Heart right ventricle (tissue), 16 donors: Measurements from ENCODE around the gene REG1B. TPM values are rescaled to one million over a fixed set of nuclear protein-coding genes. Genes with fewer than 3 reads are reported as not detected.

Experiments used
- ATAC-seq, 8 donors: fragments of 200-7000 bp; cut with Tn5 transposase; one replicate each; pipeline ENCODE4 v1.9.1; 2020; ENCODE audit warnings: mild to moderate bottlenecking in 8 of 8, moderate library complexity in 8 of 8, moderate number of reproducible peaks in 1 of 8
- DNase-seq, 2 donors: peaks; one replicate each; pipeline ENCODE4 v3.0.0-alpha.2; 2020
- H3K27ac ChIP-seq, 10 donors: fragments of 200-600 bp; sonication (generic) in 2 of 10; one replicate each; pipeline versions ENCODE4 v1.5.0 to v1.8.0; 2020 to 2022; ENCODE audit warnings: mild to moderate bottlenecking in 3 of 10
- H3K27me3 ChIP-seq, 7 donors: fragments of 200-600 bp; one replicate each; pipeline ENCODE4 v1.8.0; 2021 to 2022; ENCODE audit warnings: mild to moderate bottlenecking in 2 of 7
- H3K36me3 ChIP-seq, 9 donors: fragments of 200-600 bp; sonication (generic) in 1 of 9; one replicate each; pipeline versions ENCODE4 v1.5.0 to v1.8.0; 2020 to 2022; ENCODE audit warnings: mild to moderate bottlenecking in 2 of 9
- H3K4me1 ChIP-seq, 9 donors: fragments of 200-600 bp; sonication (generic) in 1 of 9; one replicate each; pipeline versions ENCODE4 v1.5.0 to v1.8.0; 2020 to 2022; ENCODE audit warnings: mild to moderate bottlenecking in 4 of 9
- H3K4me3 ChIP-seq, 10 donors: fragments of 200-600 bp; sonication (generic) in 2 of 10; one replicate each; pipeline versions ENCODE4 v1.5.0 to v1.8.0; 2020 to 2022; ENCODE audit warnings: mild to moderate bottlenecking in 7 of 10, moderate library complexity in 2 of 10
- H3K9me3 ChIP-seq, 11 donors: fragments of 200-600 bp in 10 of 11; sonication (generic) in 2 of 11; one replicate each; pipeline versions ENCODE4 v1.5.0 to v1.8.0; 2013 to 2022; ENCODE audit warnings: mild to moderate bottlenecking in 2 of 11, control low read depth in 1 of 11, moderate library complexity in 1 of 11
- WGBS, 2 donors: extraction: QIAGEN DNeasy Blood & Tissue Kit; methylation state at CpG; one replicate each; pipeline ENCODE4 v1.1.7; 2013; ENCODE audit warnings: inconsistent platforms in 1 of 2; 5-methylcytosine and 5-hydroxymethylcytosine counted together
- intact Hi-C, 10 donors: fragments of 100-400 bp; cut with DNase I; formaldehyde crosslinking; loops; one replicate each; pipeline versions ENCODE4 v1.11.1 to v1.14.2; 2022
- polyA plus RNA-seq, 2 donors: library from polyadenylated mRNA; stranded (reverse); fragments of 200-250 nt; gene quantifications; one replicate each; pipeline ENCODE4 v1.2.3, GENCODE V29; 2013
- total RNA-seq, 10 donors: library from RNA; stranded (reverse); fragmentation: NEBNext Ultra II Directional in 3 of 10; extraction: Animal tissue kit (Norgen Biotek cat#: 25700) in 3 of 10; gene quantifications; one replicate each; pipeline versions ENCODE4 v1.2.1 to v1.2.4, GENCODE V29; 2021 to 2023
- TF ChIP-seq, protein P1 (sequence below), 9 donors: fragments of 200-600 bp; sonication (generic) in 2 of 9; IDR thresholded peaks; one replicate each; pipeline versions ENCODE4 v1.5.0 to v1.8.0; 2021 to 2022; ENCODE audit warnings: antibody characterized with exemption in 9 of 9, mild to moderate bottlenecking in 5 of 9, moderate library complexity in 1 of 9
- donor health status: Arrhythmogenic right ventricular cardiomyopathy.
- donor health status: ischemic (EF 13 %, LVEDD 7.1; RV severe dilation, severe dysfunction).
- donor health status: healthy with polysubstance abuse.
- donor health status: DM: no; HTN: yes; CAD: no.
- donor health status: DM: no; HTN: no; CAD: no.
- donor health status: ischemic (EF 25% LVEDD 6.9; RV normal size, moderate dysfunction).
- donor health status: ischemic (EF 25% LVEDD 5.7; RV mildly dilated, moderate dysfunction).
- donor health status: healthy.
- donor health status: DM: yes; HTN: yes; CAD: no.
- donor health status: Ischemic cardiomyopathy.
- donor health status: ischemic (EF 35%, LVEDD 5.7; RV mildly dilated, moderate dysfunction).
- donor health status: nonischemic (EF 11% LVEDD 7.7; RV severe dilation, severe dysfunction).
- donor health status: DM: yes; HTN: yes; CAD: no.
- donor health status: PGD.
- donor health status: ischemic (EF 29% LVEDD 5.4; RV normal size, mild dysfunction).
- donor health status: nonischemic (EF 23%, LVEDD 6.1; RV moderate dilation, normal function).

The REG1B gene
- total and polyA plus RNA-seq, 12 donors = 0.23 to 0.49 (median 0.44) TPM; not detected in 8

DNA sequence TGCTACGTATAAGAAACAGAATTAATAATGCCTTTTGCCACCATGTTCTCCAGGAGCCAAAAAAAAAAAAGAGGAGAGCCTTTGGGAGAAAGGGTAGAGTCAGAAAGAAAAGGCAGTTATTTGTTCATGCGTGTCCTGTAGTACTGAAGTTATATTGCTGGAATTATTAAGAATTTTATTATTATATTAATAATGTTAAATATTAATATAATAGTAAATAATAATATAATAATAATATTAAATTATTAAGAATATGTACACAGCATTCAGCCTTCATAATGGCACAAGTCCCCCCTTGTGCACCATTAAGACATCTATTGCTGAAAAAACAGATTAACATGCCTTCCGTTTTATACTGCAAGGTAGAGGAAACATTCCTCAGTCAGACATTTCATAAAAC, 40.6 kb upstream of the REG1B start:
- 88% methylated on average over 3 of the region's 3 CpGs for WGBS, 2 donors
- ATAC-seq = no peak

GRCh38 chr2:79125721-79125985, 37.9 kb upstream of the REG1B start:
- WGBS, 2 donors = 91 to 92% methylated on average over 3 of the region's 3 CpGs
- Histone ChIP-seq H3K4me3 (no peak overlapping the region), H3K27ac (no peak overlapping the region), H3K27me3 (no peaks in the 10 kb centered on the region), H3K9me3 (no peaks in the 10 kb centered on the region), H3K4me1 (no peaks in the 10 kb centered on the region), H3K36me3 (no peaks in the 10 kb centered on the region)
- intact Hi-C loops = no loop called here
- TF ChIP-seq, protein P1, sequence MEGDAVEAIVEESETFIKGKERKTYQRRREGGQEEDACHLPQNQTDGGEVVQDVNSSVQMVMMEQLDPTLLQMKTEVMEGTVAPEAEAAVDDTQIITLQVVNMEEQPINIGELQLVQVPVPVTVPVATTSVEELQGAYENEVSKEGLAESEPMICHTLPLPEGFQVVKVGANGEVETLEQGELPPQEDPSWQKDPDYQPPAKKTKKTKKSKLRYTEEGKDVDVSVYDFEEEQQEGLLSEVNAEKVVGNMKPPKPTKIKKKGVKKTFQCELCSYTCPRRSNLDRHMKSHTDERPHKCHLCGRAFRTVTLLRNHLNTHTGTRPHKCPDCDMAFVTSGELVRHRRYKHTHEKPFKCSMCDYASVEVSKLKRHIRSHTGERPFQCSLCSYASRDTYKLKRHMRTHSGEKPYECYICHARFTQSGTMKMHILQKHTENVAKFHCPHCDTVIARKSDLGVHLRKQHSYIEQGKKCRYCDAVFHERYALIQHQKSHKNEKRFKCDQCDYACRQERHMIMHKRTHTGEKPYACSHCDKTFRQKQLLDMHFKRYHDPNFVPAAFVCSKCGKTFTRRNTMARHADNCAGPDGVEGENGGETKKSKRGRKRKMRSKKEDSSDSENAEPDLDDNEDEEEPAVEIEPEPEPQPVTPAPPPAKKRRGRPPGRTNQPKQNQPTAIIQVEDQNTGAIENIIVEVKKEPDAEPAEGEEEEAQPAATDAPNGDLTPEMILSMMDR (IDR thresholded peaks at IDR 0.05) = no peak
- DNase-seq (no peak), ATAC-seq (no peak)

More for the DNA sequence above, 40.6 kb upstream of the REG1B start:
- TF ChIP-seq, protein P1 (IDR thresholded peaks at IDR 0.05) = no peak
- Histone ChIP-seq H3K27ac (no peak overlapping the region), H3K4me3 (no peak overlapping the region), H3K9me3 (no peaks in the 10 kb centered on the region), H3K36me3 (no peaks in the 10 kb centered on the region), H3K4me1 (no peaks in the 10 kb centered on the region), H3K27me3 (no peaks in the 10 kb centered on the region)
- DNase-seq = no peak
- intact Hi-C loops = no loop called here

GRCh38 chr2:79124907-79125720, 37.3 kb upstream of the REG1B start:
- no peak overlapping the region for H3K4me3 ChIP-seq
- H3K36me3 ChIP-seq = no peaks in the 10 kb centered on the region
- H3K27me3 ChIP-seq = no peaks in the 10 kb centered on the region
- DNase-seq = no peak
- ATAC-seq = no peak
- no peak overlapping the region for H3K27ac ChIP-seq
- intact Hi-C loops = no loop called here
- H3K4me1 ChIP-seq = no peaks in the 10 kb centered on the region
- no peaks in the 10 kb centered on the region for H3K9me3 ChIP-seq
- TF ChIP-seq, protein P1 (IDR thresholded peaks at IDR 0.05) = no peak
- 70 to 84% methylated on average over 9 of the region's 9 CpGs for WGBS, 2 donors

GRCh38 chr2:79122676-79123075, 34.9 kb upstream of the REG1B start:
- Histone ChIP-seq H3K9me3 (peaks cover 0 to 5% (median 0%) of the 10 kb centered on the region in 11 donors), H3K27me3 (no peaks in the 10 kb centered on the region), H3K27ac (no peak overlapping the region), H3K36me3 (no peaks in the 10 kb centered on the region), H3K4me3 (no peak overlapping the region), H3K4me1 (no peaks in the 10 kb centered on the region)
- ATAC-seq (no peak), DNase-seq (no peak)
- intact Hi-C loops = no loop called here
- WGBS, 2 donors = 87 to 98% methylated on average over 2 of the region's 2 CpGs
- TF ChIP-seq, protein P1 (IDR thresholded peaks at IDR 0.05) = no peak
